ENCODE results near the gene MTMR8.

Gene MTMR8

DNA sequence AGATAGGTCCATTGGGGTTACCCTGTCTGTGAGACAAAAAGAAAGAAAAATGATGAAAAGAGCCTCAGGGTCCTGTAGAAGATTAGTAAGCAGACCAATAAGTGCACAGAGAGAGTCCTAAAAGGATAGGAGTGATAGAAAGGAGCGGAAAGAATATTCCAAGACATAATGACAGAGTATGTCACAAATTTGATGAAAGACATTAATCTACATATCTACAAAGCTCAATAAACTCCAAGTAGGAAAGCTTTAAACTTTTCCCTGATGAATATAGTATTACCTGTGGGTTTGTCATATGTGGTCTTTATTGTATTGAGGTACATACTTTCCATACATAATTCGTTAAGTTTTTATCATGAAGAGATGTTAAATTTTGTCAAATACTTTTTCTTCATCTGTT is 73.7 kb downstream of the MTMR8 start:
- TF ChIP-seq, protein P1, sequence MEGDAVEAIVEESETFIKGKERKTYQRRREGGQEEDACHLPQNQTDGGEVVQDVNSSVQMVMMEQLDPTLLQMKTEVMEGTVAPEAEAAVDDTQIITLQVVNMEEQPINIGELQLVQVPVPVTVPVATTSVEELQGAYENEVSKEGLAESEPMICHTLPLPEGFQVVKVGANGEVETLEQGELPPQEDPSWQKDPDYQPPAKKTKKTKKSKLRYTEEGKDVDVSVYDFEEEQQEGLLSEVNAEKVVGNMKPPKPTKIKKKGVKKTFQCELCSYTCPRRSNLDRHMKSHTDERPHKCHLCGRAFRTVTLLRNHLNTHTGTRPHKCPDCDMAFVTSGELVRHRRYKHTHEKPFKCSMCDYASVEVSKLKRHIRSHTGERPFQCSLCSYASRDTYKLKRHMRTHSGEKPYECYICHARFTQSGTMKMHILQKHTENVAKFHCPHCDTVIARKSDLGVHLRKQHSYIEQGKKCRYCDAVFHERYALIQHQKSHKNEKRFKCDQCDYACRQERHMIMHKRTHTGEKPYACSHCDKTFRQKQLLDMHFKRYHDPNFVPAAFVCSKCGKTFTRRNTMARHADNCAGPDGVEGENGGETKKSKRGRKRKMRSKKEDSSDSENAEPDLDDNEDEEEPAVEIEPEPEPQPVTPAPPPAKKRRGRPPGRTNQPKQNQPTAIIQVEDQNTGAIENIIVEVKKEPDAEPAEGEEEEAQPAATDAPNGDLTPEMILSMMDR (conservative IDR thresholded peaks at IDR 0.05; ENCODE audit: low read depth, low read length): no peak
- DNase-seq (ENCODE audit: low read depth): no peak
- no peak overlapping the region for H3K4me3 ChIP-seq (ENCODE audit: low read depth, low read length)

DNA sequence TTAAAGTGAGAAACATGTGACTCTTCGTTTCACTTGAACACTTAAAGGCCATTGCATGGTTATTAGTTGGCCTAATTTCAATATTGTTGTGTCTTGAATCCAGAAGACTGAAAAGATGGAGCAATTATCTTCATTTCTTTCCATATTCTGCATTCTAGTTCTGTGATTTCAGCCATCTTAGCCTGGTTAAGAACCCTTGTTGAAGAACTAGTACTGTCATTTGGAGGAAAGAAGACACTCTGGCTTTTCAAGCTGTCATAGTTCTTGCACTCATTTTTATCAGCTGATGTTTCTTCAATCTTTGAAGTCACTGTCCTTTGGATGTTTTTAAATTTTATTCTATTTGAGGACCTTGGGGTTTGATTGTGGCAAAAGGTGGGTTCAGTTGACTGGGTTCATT is 81.6 kb downstream of the MTMR8 start:
- DNase-seq (ENCODE audit: low read depth): no peak
- H3K4me3 ChIP-seq (ENCODE audit: low read depth, low read length): no peak overlapping the region
- TF ChIP-seq, protein P1 (conservative IDR thresholded peaks at IDR 0.05; ENCODE audit: low read depth, low read length): no peak

DNA sequence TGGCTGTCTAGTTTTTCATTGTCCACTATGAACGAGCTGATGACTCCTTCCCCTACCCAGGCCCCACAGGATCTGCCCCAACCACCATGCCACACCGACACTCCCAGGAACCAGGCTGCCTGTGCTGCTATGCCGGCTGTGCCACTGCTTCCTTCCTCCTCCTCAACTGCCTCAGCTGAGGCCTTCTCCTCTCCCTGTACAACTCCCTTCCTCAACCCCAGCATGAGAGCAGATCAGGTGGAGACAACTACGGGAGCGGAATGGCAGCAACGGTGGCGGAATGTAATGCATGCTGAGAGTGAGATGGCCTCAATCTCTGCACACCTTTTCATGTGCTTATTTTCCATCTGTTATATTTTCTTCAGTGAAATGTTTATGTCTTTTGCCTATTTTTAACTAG is 88.5 kb downstream of the MTMR8 start:
- no peak overlapping the region for H3K4me3 ChIP-seq (ENCODE audit: low read depth, low read length)
- TF ChIP-seq, protein P1 (conservative IDR thresholded peaks at IDR 0.05; ENCODE audit: low read depth, low read length): no peak
- no peak for DNase-seq (ENCODE audit: low read depth)

DNA sequence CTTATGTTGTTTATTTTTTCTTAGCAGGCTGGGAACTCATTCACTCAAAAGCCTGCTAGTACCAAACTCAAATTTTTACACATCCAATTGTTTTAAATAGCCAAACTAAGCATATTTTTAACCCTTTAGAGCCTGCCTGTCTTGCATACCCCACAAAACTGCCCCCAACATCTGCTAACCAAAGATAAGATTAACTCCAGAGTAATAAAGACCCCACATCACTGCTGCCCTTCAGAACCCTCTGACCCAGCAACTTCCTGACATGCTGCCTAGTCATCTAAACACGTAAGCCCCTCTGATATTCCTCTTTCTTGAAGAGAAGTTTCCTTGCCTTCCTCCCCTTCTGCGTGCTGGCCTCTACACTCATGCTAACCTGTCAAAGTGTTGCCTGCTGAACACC is 104.1 kb downstream of the MTMR8 start:
- DNase-seq (ENCODE audit: low read depth): no peak
- no peak overlapping the region for H3K4me3 ChIP-seq (ENCODE audit: low read depth, low read length)
- TF ChIP-seq, protein P1 (conservative IDR thresholded peaks at IDR 0.05; ENCODE audit: low read depth, low read length): no peak

DNA sequence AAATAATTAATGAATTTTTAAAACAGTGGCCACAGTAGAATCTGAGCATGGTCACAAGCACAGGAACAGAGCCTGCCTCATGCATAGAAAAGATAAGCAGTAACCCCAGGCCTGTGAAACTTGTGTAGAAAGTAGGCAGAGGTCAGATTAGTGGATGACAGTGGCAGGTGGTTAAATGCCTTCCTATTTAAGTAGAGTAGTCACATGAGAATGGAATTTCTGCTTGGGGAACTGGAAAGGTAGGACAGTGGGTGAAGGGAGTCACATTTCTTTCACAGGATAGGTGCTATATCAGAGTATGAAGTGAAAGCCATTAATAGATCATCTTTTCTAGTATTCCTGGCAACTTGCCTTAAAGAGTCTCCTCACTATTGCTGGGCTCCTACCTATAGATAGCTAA is 130.0 kb downstream of the MTMR8 start:
- TF ChIP-seq, protein P1 (conservative IDR thresholded peaks at IDR 0.05; ENCODE audit: low read depth, low read length): no peak
- DNase-seq (ENCODE audit: low read depth): no peak
- H3K4me3 ChIP-seq (ENCODE audit: low read depth, low read length): no peak overlapping the region

DNA sequence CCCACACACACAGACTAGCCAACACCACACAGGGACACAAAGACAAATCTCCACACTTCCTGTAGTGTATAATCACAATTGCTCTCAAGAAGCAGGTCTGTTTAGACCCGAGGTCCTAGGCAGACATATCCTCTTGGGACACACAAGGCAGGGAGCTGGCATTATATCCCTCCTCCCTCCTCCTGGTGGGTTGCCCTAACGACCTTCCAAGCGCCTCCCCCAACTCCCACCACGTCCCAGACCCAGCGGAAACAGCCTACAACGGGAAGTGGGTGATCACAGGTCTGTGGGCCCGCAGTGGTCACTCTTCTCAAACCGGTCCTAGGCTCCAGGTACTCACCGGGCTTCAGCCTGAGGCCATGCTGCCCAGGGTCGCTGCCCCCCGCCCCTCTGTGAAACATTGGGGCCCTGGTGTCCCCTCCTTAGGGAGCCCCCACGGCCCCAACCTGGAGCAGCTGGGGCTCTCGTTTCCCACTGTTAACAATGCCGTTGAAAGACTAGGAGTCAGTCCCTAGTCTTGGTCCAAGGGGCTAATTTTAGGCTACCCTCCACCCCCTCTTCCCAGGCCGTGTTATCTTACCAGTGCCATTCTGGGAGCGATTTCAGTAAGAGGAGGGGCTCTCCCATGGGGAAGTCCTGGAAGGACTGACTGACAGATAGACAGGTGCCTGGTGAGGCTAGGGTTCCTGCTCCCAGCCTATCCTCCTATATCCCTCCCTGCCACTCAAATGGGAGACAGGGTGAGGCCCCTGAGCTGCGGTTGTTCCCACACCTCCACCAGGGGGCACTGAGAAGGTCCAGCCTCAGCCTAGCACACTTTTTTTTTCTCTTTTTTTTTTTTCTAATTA is 164.9 kb downstream of the MTMR8 start, which contains the start of gene ASB12:
ASB12 (minus strand) TSS at position 485 of the 848 bp plus-strand sequence. CDS start 4,957 bp downstream, outside the sequence.
- DNase-seq (ENCODE audit: low read depth): no peak
- TF ChIP-seq, protein P1 (conservative IDR thresholded peaks at IDR 0.05; ENCODE audit: low read depth, low read length): no peak
- H3K4me3 ChIP-seq (ENCODE audit: low read depth, low read length): no peak within 1 kb of the TSS

DNA sequence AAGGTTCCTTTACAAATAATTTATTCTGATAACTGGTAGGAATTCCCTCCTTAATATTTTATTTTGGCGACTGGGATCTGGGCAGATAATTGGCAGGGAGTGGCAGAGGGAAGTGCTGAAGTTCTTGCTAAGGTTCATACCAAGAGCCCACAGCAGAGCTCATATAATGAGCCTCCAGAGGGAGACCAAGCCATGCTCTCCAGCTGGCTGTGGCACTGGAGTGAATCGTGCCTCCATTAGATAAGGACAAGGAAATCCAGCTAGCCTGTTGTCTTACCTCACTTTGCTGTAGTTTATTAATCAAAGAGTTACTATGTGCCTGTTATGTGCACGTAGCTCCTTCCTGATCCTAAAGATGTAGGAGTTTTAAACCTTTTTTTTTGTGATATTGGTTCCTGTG is 166.1 kb downstream of the MTMR8 start:
- no peak overlapping the region for H3K4me3 ChIP-seq (ENCODE audit: low read depth, low read length)
- TF ChIP-seq, protein P1 (conservative IDR thresholded peaks at IDR 0.05; ENCODE audit: low read depth, low read length): no peak

More for the DNA sequence above, 166.1 kb downstream of the MTMR8 start:
- no peak for DNase-seq (ENCODE audit: low read depth)
